ENCODE results near the gene RBMS3.

Gene RBMS3

DNA sequence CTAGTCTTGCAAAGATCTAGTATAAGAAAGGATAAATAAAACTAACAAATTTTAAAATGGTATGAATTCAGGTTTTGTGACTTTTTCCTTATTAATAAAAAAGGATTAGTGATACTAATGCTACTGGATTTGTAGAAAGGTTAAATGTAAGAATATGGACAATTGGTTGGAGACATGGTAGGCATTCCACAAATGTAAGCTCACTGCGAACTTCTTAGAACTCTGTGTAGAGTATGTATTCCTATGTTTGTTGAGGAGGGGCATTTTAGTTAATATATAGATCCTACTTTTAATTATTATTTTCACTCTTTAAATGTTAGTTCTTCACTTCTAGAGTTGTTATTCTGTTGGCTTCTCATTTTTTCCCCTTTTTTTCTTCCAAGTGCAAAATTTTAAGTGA lies 414.3 kb downstream of the RBMS3 start:
- DNase-seq, result no peak

- DNase-seq, result no peak
Measured at GRCh38 chr3:29695643-29696198, 414.9 kb downstream of the RBMS3 start.

DNA sequence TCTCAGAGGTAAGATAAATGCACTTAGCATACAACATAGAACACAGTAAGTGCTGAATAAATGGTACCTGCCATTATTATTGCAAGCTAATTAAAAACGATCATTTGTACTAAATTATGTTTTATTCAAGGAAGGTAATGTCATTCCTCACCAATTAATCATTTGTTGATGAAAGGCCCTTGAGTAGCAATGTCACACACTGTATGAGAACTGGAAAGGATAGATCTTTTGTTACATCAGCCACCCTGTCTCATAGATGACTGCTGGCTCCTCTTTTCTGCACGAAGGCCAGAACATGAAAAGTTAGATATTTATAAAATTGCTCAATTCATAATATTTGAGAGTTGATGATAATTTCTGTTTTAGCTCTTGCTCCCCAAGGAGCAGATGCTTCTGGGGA lies 415.4 kb downstream of the RBMS3 start:
- no peak for DNase-seq

- DNase-seq, result no peak
Measured at GRCh38 chr3:29697989-29698388, 417.1 kb downstream of the RBMS3 start.

- DNase-seq, result no peak
Measured at GRCh38 chr3:29700256-29700655, 419.4 kb downstream of the RBMS3 start.

GRCh38 chr3:29701326-29701983 lies 420.6 kb downstream of the RBMS3 start:
- DNase-seq, result no peak

GRCh38 chr3:29705906-29706844 lies 425.3 kb downstream of the RBMS3 start:
- DNase-seq, result no peak

DNA sequence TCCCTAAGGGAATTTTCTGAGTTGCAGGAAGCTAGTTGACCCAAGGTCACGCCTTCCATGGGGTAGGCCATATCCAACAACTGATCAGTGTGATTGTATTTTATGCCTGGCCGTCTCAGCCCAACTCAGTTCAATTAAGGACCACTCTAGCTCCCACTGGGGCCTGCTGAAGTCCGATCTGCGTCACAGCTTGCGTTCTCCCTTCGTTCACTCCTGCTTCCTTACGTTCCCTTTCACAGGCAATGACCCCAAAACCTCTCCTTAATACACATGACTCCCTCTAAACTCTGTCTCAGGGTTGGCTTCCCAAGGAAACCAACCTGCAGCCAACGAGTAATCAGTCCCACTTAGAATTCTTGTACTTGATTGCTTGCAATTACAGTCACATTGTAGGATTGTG lies 428.0 kb downstream of the RBMS3 start:
- DNase-seq, result no peak

DNA sequence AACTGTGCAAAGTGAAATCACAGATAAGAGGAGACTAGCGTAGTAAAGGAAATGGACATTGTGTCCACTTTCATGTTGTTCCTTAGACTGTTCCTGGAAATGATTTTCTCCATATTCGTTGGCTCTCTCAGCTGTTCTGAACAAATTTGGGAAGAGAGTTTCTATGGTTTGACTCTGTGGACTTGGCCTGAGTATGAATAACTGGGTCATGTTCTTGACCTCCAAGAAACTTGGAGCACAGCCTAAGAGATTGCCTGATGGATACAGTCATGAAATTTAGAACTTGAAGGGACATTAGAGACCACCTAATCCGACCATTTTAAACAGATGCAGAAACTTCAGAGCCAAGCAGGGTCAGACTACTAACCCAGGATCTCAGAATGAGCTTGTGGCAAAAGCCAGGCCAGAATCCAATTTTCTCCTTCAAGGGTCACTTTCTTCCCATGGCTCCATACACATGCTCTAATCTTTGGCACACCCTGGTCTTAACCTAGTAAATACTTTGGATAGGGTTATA lies 430.4 kb downstream of the RBMS3 start:
- DNase-seq, result no peak

GRCh38 chr3:29716213-29716612 lies 435.3 kb downstream of the RBMS3 start:
- no peak for DNase-seq

GRCh38 chr3:29718661-29719065 lies 437.8 kb downstream of the RBMS3 start:
- no peak for DNase-seq

GRCh38 chr3:29720665-29721064 lies 439.8 kb downstream of the RBMS3 start:
- no peak for DNase-seq

GRCh38 chr3:29721789-29722188 lies 440.9 kb downstream of the RBMS3 start:
- DNase-seq, result no peak

GRCh38 chr3:29731050-29731449 lies 450.2 kb downstream of the RBMS3 start:
- no peak for DNase-seq

DNA sequence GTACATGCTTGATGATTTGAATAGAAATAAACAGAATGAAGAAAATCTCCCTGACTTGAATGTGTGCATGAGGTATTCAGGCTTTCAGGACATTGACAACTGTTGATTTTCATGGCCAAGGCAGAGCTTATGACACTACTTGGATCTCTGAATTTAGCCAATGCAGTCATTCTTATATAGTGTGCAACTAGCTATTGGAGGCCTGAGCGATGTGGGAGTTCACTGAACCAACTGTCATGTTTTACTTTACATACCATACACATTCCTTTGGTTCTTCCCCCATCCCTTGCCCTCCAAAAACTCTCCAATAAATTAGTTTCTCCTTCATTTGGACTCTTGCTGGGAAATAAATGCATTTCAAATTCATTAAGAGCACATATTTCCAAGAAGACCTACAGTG lies 460.4 kb downstream of the RBMS3 start:
- DNase-seq, result no peak

GRCh38 chr3:29745232-29745870 lies 464.5 kb downstream of the RBMS3 start:
- no peak for DNase-seq

DNA sequence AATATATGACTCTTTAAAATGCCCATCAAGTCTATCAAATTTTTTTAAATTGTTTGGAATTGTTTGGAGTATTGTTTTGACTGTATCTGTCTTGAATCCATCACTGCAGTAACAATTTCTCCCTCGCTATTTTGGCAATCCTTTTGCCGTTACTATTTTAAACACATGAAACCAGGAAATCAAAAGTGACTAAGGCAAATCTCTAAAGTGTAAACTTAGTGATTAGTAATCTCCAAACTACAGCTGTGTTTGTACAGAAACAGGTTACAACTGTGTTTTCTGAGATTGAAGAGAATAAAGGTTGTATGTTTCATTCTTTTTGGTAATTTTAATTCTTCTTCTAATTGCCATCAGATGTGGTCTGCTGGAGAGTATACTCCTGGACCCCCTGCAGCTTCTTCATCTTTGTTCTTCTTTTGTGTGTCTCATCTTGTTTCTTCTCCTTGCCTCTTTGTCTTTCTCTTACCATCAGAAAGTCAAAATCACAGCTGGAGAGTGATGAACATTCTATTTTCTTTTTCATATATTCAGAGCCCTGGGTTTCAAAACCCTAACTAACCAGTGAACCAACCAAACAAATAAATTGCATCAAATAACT lies 465.4 kb downstream of the RBMS3 start:
- DNase-seq, result no peak

DNA sequence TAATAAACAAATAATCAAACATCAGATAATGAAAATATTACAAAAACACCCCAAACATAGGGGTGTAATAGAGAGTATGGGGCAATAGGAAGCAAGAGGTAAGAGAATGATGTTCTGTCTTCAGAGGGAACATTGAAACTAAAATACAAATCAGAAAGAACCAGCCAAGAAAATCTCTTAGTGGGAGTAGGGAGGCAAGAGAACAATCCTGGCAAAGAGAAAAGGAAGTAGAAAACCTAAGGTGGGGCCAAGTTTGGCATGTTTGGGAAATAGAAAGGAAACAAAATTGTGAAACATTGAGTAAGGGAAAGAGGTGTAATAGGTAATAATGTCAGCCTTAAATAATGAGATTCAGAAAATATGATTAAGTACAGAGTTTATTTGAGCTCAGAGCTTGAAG lies 467.1 kb downstream of the RBMS3 start:
- no peak for DNase-seq

DNA sequence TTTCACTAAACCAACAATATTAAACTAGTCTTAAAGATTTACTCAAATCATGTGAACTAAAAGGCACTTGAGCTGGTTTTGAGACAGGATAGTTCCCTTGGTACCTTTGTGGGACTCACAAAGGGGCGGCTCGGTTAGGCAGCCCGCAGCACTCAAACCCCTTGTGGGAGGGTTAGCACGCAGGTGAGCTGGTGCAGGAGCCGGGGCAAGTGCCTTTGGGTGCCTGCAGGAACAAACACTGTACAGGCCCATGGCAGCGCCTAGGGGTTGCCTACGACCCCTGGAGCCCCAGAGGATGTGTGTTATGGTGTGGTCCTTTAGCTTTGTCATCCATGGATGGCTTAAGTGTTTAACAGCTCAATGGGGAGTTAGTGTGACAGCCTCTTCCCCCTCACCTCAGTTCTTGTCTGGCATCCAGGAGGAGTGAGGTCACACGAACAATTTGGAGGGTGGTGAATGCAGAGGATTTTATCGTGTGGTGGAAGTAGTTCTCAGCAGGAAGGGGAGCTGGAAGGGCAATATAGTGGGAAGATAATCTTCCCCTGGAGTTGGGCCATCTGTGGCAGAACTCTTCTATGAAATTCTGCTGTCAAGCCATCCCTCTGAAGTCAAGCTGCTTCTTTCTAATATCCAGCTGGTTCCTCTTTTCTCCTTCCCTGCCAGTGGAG lies 470.9 kb downstream of the RBMS3 start:
- DNase-seq, result no peak

DNA sequence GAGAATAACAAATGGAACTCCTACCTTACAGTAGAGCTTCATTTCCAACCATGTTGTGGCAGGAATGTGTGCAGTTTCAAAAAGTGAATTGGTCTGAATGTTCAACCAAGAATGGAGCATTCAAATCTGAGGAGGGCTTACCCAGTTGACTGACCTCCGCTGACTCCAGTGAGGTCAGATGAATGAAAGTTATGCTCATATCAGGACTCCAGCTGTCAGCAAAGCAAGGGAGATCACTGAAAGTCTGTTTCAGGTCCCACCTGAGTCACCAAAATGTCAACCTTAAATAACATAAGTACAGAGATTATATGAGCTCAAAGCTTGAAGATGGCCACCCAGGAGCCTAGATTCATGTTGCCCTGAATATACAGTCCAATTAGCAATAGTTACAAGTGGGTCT lies 473.5 kb downstream of the RBMS3 start:
- DNase-seq, result no peak

DNA sequence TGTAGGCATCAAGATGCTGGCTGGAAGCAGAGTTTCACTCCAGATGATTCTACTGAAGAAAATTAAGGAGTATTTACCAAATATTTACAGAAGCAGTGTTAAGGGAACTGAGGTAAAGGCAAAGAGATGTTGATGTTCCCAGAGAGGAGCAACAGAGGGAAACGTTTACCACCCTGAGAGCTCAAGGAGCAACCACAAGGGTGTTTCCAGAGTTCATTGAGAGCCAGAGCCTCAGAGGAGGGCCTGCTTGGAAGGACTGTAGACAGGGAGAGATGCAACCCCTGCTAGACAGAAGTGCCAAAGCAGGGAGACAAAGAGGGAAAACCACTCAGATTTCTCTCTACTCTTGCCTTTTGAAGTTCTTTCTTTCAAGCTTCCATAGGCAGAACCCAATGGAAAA lies 474.5 kb downstream of the RBMS3 start:
- DNase-seq, result no peak

DNA sequence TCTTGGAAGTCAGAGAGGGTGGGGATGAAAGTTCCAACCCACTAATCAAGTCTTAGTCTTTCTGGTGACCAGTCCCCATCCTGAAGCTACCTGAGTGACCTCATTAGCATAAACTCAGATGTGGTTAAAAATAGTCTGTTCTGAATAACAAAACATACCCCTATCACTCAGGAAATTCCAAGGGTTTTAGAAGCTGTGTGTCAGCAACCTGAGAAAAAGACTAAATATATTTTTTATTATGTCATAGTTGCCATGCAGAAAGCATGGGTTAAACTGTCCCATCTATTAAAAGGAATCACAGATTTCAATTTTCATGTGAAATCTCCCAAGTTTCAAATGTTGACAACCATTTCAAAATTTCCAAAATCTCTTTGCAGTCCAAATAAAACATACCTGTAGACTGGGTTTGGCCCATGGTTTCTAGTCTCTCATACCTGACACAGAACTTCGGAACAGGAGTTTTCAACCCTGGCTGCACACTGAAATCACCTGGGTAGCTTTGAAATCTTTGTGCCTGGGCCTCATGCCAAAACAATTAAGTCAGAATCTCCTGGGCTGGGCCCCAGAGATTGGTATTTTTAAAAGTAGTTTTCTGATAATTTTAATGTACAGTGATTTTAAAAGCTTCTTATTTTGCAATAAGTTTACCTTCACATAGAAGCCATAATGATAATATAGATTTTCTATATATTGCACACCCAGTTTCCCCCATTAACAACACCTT lies 476.3 kb downstream of the RBMS3 start:
- no peak for DNase-seq

Data from cerebellar nuclear complex (tissue), 1 donor.